Glutamatergic neuron (in vitro differentiated cells): ENCODE measurements around the gene COQ4. TPM values are rescaled to one million over a fixed set of nuclear protein-coding genes. Genes with fewer than 3 reads are reported as not detected.

ENCODE experiments used
- DNase-seq: peaks from one replicate; pipeline ENCODE4 v3.0.0; 2022
- H3K27ac Mint-ChIP-seq: one replicate; pipeline ENCODE4 v1.8.0; 2020; ENCODE audit warnings: mild to moderate bottlenecking, mixed read lengths, inconsistent platforms; ENCODE audit not compliant: unreplicated experiment
- H3K27me3 Mint-ChIP-seq: one replicate; pipeline ENCODE4 v1.8.0; 2020; ENCODE audit warnings: mild to moderate bottlenecking, moderate library complexity, mixed read lengths, inconsistent platforms; ENCODE audit not compliant: unreplicated experiment
- H3K36me3 Mint-ChIP-seq: one replicate; pipeline ENCODE4 v1.8.0; 2020; ENCODE audit warnings: mild to moderate bottlenecking, mixed read lengths, inconsistent platforms; ENCODE audit not compliant: unreplicated experiment
- H3K4me1 Mint-ChIP-seq: one replicate; pipeline ENCODE4 v1.8.0; 2020; ENCODE audit warnings: mild to moderate bottlenecking, low read depth, mixed read lengths, inconsistent platforms; ENCODE audit not compliant: unreplicated experiment
- H3K4me3 Mint-ChIP-seq: one replicate; pipeline ENCODE4 v1.8.0; 2020; ENCODE audit warnings: mild to moderate bottlenecking, mixed read lengths, inconsistent platforms; ENCODE audit not compliant: unreplicated experiment
- H3K9me3 Mint-ChIP-seq: one replicate; pipeline ENCODE4 v1.8.0; 2020; ENCODE audit warnings: mild to moderate bottlenecking, moderate library complexity, mixed read lengths, inconsistent platforms; ENCODE audit not compliant: unreplicated experiment
- CTCF ChIP-seq: fragments of 200-600 bp; sonication (generic); IDR thresholded peaks from one replicate; pipeline ENCODE4 v1.5.0; 2021; ENCODE audit not compliant: partially characterized antibody, unreplicated experiment
- total RNA-seq: library from RNA; stranded (reverse); fragmentation: NEBNext Ultra II Directional; extraction: Animal tissue kit (Norgen Biotek cat#: 25700); gene quantifications from one replicate; pipeline ENCODE4 v1.2.1, GENCODE V29; 2021; ENCODE audit not compliant: unreplicated experiment

Gene COQ4
- total RNA-seq, 1 donor from 2014 or later: 35.8 TPM

DNA sequence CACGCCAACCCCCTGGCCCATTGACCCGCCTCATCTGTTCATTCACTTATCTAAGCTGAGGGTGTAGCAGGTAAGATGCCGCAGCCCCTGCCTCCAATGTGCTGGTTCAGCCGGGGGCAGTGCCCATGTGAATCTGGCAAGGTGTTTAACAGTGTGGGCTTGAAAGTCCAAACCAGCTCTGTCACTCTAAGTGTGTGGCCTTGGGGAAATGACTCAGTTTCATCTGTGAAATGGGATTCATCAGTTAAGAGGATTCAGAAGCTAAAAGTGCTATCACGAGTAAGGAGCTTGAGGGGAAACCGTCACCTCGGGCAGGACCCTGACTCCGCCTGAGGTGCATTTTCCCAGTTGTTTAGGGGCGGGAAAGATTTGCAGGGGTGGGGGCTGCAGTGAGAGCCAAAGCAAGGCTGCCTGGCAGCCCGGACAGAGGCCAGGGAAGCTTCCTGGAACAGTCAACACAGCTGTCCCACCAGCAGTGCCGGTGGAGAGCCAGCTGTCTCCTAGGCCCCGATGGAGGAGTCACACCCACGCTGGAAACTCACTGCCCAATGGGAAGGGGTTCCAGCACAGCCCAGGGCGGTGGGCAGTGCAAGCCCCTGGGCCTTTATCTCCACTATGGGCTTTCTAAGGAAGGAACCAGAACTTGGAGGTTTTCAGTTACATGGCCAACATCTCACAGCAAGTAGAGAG, 38.8 kb downstream of the COQ4 start:
- Mint-ChIP-seq H3K27ac (no peak overlapping the region), H3K4me1 (peaks cover 8% of the 10 kb centered on the region), H3K36me3 (no peaks in the 10 kb centered on the region), H3K9me3 (peaks cover 8% of the 10 kb centered on the region), H3K4me3 (peak overlapping the region; percentile 52), H3K27me3 (peaks cover 9% of the 10 kb centered on the region)
- no peak for TF ChIP-seq CTCF
- no peak for DNase-seq

DNA sequence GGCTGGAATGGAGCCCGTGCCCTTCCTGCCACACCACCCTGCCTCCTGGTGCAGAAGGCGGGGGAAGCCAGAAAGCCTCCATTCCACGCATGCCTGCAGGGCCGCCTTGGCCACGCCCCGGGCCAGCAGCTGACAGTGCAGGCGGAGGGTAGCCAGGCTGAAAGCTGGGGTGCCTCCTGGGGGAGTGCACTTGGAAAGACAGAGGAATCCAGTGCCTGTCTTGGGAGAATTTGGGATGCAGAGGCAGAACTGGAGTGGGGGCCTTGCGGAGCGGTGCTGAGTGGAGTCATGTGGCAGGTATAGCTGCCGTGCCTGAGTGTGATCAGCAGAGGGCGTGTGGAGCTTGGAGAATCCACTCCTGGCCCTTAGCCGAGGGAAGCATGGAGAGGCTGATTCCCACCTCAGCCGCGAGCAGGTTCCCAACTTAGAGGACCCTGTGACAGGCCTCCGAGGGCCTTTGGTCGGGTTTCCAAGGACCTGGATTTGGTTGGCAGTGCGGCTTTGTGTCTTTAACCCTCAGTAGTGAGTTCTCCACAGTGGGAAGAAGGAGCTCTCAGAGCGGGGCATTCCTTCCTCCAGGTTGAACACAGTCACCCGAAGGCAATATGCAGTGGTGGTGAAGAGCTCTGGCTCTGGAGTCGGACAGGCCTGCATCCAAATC, 39.5 kb downstream of the COQ4 start:
- H3K27ac Mint-ChIP-seq: no peak overlapping the region

GRCh38 chr9:128362774-128363173, 40.1 kb downstream of the COQ4 start:
- peaks cover 13% of the 10 kb centered on the region for H3K9me3 Mint-ChIP-seq
- TF ChIP-seq CTCF: no peak
- H3K27me3 Mint-ChIP-seq: peaks cover 9% of the 10 kb centered on the region
- H3K4me1 Mint-ChIP-seq: peaks cover 8% of the 10 kb centered on the region
- no peak overlapping the region for H3K27ac Mint-ChIP-seq
- H3K4me3 Mint-ChIP-seq: no peak overlapping the region
- no peaks in the 10 kb centered on the region for H3K36me3 Mint-ChIP-seq
- no peak for DNase-seq

More for the DNA sequence above, 39.5 kb downstream of the COQ4 start:
- peak overlapping the region; percentile 57 for H3K4me3 Mint-ChIP-seq
- peaks cover 8% of the 10 kb centered on the region for H3K4me1 Mint-ChIP-seq
- no peaks in the 10 kb centered on the region for H3K36me3 Mint-ChIP-seq
- peak; percentile 88 for DNase-seq
- peak; percentile 89 for TF ChIP-seq CTCF
- peaks cover 11% of the 10 kb centered on the region for H3K9me3 Mint-ChIP-seq
- H3K27me3 Mint-ChIP-seq: peaks cover 9% of the 10 kb centered on the region

GRCh38 chr9:128365525-128365924, 42.9 kb downstream of the COQ4 start:
- H3K4me1 Mint-ChIP-seq: peaks cover 13% of the 10 kb centered on the region
- no peak for TF ChIP-seq CTCF
- H3K4me3 Mint-ChIP-seq: peak overlapping the region; percentile 75
- peak overlapping the region; percentile 93 for H3K27ac Mint-ChIP-seq
- DNase-seq: no peak
- peaks cover 15% of the 10 kb centered on the region for H3K27me3 Mint-ChIP-seq
- H3K9me3 Mint-ChIP-seq: peaks cover 16% of the 10 kb centered on the region
- no peaks in the 10 kb centered on the region for H3K36me3 Mint-ChIP-seq

- Mint-ChIP-seq H3K9me3 (peaks cover 15% of the 10 kb centered on the region), H3K27me3 (peaks cover 15% of the 10 kb centered on the region), H3K36me3 (no peaks in the 10 kb centered on the region), H3K27ac (no peak overlapping the region), H3K4me3 (no peak overlapping the region), H3K4me1 (peaks cover 21% of the 10 kb centered on the region)
- no peak for TF ChIP-seq CTCF
- no peak for DNase-seq
Observed at GRCh38 chr9:128369024-128369706, 46.5 kb downstream of the COQ4 start.
